Measurements from ENCODE around the gene VLDLR. TPM values are rescaled to one million over a fixed set of nuclear protein-coding genes. Genes with fewer than 3 reads are reported as not detected.

VLDLR gene
- total RNA-seq, 1 experiment from 2014 or later, result 5.0 TPM

GRCh38 chr9:2610985-2611384 is 10.6 kb upstream of the VLDLR start:
- intact Hi-C loops (cut with micrococcal nuclease), result no loop called here
- Mint-ChIP-seq H3K27me3 (ENCODE audit: insufficient read depth, unreplicated experiment) (no peaks in the 10 kb centered on the region), H3K4me1 (ENCODE audit: insufficient read depth, unreplicated experiment) (no peaks in the 10 kb centered on the region), H3K27ac (ENCODE audit: low read depth, unreplicated experiment) (no peak overlapping the region), H3K9me3 (ENCODE audit: unreplicated experiment) (no peaks in the 10 kb centered on the region), H3K36me3 (ENCODE audit: insufficient read depth, unreplicated experiment) (no peaks in the 10 kb centered on the region), H3K4me3 (ENCODE audit: unreplicated experiment) (no peak overlapping the region)
- ChIA-PET POLR2A (no interaction called here), CTCF (interaction anchor here (0.6 to 1.3 kb wide), 2 partner anchors 9 to 451 kb away, joined by 3 to 4 read pairs; no protein-coding TSS in a partner anchor)
- TF ChIP-seq CTCF (IDR thresholded peaks at IDR 0.05; ENCODE audit: unreplicated experiment), result no peak
- DNase-seq (ENCODE audit: unreplicated experiment), result no peak
- no TSS peak for BruUV-seq (replicated peaks)

GRCh38 chr9:2611961-2612360 is 9.6 kb upstream of the VLDLR start:
- Mint-ChIP-seq H3K36me3 (ENCODE audit: insufficient read depth, unreplicated experiment) (no peaks in the 10 kb centered on the region), H3K27me3 (ENCODE audit: insufficient read depth, unreplicated experiment) (no peaks in the 10 kb centered on the region), H3K4me1 (ENCODE audit: insufficient read depth, unreplicated experiment) (no peaks in the 10 kb centered on the region), H3K4me3 (ENCODE audit: unreplicated experiment) (no peak overlapping the region), H3K9me3 (ENCODE audit: unreplicated experiment) (no peaks in the 10 kb centered on the region), H3K27ac (ENCODE audit: low read depth, unreplicated experiment) (no peak overlapping the region)
- ChIA-PET CTCF (interaction anchor here (1.3 kb wide), 1 partner anchor 8 kb away, joined by 4 read pairs; no protein-coding TSS in a partner anchor), POLR2A (no interaction called here)
- intact Hi-C loops (cut with micrococcal nuclease), result no loop called here
- no TSS peak for BruUV-seq (replicated peaks)
- no peak for DNase-seq (ENCODE audit: unreplicated experiment)
- TF ChIP-seq CTCF (IDR thresholded peaks at IDR 0.05; ENCODE audit: unreplicated experiment), result no peak

GRCh38 chr9:2613730-2614271 is 7.8 kb upstream of the VLDLR start:
- Mint-ChIP-seq H3K36me3 (ENCODE audit: insufficient read depth, unreplicated experiment) (no peaks in the 10 kb centered on the region), H3K4me3 (ENCODE audit: unreplicated experiment) (no peak overlapping the region), H3K27ac (ENCODE audit: low read depth, unreplicated experiment) (no peak overlapping the region), H3K9me3 (ENCODE audit: unreplicated experiment) (no peaks in the 10 kb centered on the region), H3K27me3 (ENCODE audit: insufficient read depth, unreplicated experiment) (no peaks in the 10 kb centered on the region), H3K4me1 (ENCODE audit: insufficient read depth, unreplicated experiment) (no peaks in the 10 kb centered on the region)
- DNase-seq (ENCODE audit: unreplicated experiment), result no peak
- TF ChIP-seq CTCF (IDR thresholded peaks at IDR 0.05; ENCODE audit: unreplicated experiment), result no peak
- CTCF ChIA-PET, result interaction anchor here (0.6 kb wide), 1 partner anchor 497 kb away, joined by 3 read pairs; no protein-coding TSS in a partner anchor
- POLR2A ChIA-PET, result interaction anchor here (0.9 kb wide), 1 partner anchor 9 kb away, joined by 3 read pairs; no protein-coding TSS in a partner anchor
- intact Hi-C loops (cut with micrococcal nuclease), result no loop called here
- no TSS peak for BruUV-seq (replicated peaks)

GRCh38 chr9:2615497-2615896 is 6.1 kb upstream of the VLDLR start:
- ChIA-PET POLR2A (no interaction called here), CTCF (no interaction called here)
- no peak for TF ChIP-seq CTCF (IDR thresholded peaks at IDR 0.05; ENCODE audit: unreplicated experiment)
- Mint-ChIP-seq H3K36me3 (ENCODE audit: insufficient read depth, unreplicated experiment) (no peaks in the 10 kb centered on the region), H3K27me3 (ENCODE audit: insufficient read depth, unreplicated experiment) (no peaks in the 10 kb centered on the region), H3K4me3 (ENCODE audit: unreplicated experiment) (no peak overlapping the region), H3K4me1 (ENCODE audit: insufficient read depth, unreplicated experiment) (no peaks in the 10 kb centered on the region), H3K27ac (ENCODE audit: low read depth, unreplicated experiment) (no peak overlapping the region), H3K9me3 (ENCODE audit: unreplicated experiment) (no peaks in the 10 kb centered on the region)
- BruUV-seq (replicated peaks), result no TSS peak
- no peak for DNase-seq (ENCODE audit: unreplicated experiment)
- intact Hi-C loops (cut with micrococcal nuclease), result no loop called here

Data from MCF 10A (cell line).